Aorta (tissue), 5 donors: Measurements from ENCODE around the gene PEX14. TPM values are rescaled to one million over a fixed set of nuclear protein-coding genes. Genes with fewer than 3 reads are reported as not detected.

Source experiments
- ATAC-seq: fragments of 200-7000 bp; cut with Tn5 transposase; one replicate; pipeline ENCODE4 v1.9.1; 2022; ENCODE audit warnings: moderate library complexity; ENCODE audit not compliant: low FRiP score
- DNase-seq, 2 donors: peaks; one replicate each; pipeline ENCODE4 v3.0.0-alpha.2; 2020
- H3K27ac ChIP-seq, 2 donors: one replicate each; pipeline ENCODE4 v1.5.1; 2013; ENCODE audit warnings: low read length in 2 of 2, mild to moderate bottlenecking in 2 of 2, moderate library complexity in 2 of 2, control low read depth in 1 of 2, inconsistent platforms in 1 of 2, low read depth in 1 of 2
- H3K27me3 ChIP-seq, 2 donors: one replicate each; pipeline ENCODE4 v1.6.1; 2013; ENCODE audit warnings: control low read depth in 1 of 2, low read length in 1 of 2, mild to moderate bottlenecking in 1 of 2, moderate library complexity in 1 of 2; ENCODE audit not compliant: insufficient read depth in 2 of 2, control insufficient read depth in 1 of 2
- H3K36me3 ChIP-seq, 2 donors: one replicate each; pipeline ENCODE4 v1.6.1; 2013; ENCODE audit warnings: control low read depth in 1 of 2, low read length in 1 of 2, mild to moderate bottlenecking in 1 of 2; ENCODE audit not compliant: insufficient read depth in 2 of 2, control insufficient read depth in 1 of 2
- H3K4me1 ChIP-seq, 2 donors: one replicate each; pipeline ENCODE4 v1.6.1; 2013; ENCODE audit warnings: low read length in 2 of 2, control low read depth in 1 of 2, mild to moderate bottlenecking in 1 of 2, moderate library complexity in 1 of 2; ENCODE audit not compliant: insufficient read depth in 2 of 2, control insufficient read depth in 1 of 2
- H3K4me3 ChIP-seq, 2 donors: one replicate each; pipeline ENCODE4 v1.5.1; 2013; ENCODE audit warnings: low read length in 2 of 2, control low read depth in 1 of 2, mild to moderate bottlenecking in 1 of 2
- H3K9me3 ChIP-seq: one replicate; pipeline ENCODE4 v1.6.1; 2013; ENCODE audit warnings: mild to moderate bottlenecking, low read length; ENCODE audit not compliant: control insufficient read depth
- WGBS, 2 donors: extraction: QIAGEN DNeasy Blood & Tissue Kit; methylation state at CpG; one replicate each; pipeline ENCODE4 v1.1.7; 2013; 5-methylcytosine and 5-hydroxymethylcytosine counted together
- intact Hi-C, 2 donors: fragments of 100-400 bp; cut with DNase I; formaldehyde crosslinking; loops; one replicate each; pipeline versions ENCODE4 v1.14.2 to v1.15.0; 2022
- polyA plus RNA-seq, 2 donors: library from polyadenylated mRNA; stranded (reverse); fragments of 200-250 nt; gene quantifications; one replicate each; pipeline ENCODE4 v1.2.3, GENCODE V29; 2013
- total RNA-seq, 2 donors: library from RNA; stranded (reverse); fragmentation: NEBNext Ultra II Directional; extraction: Animal tissue kit (Norgen Biotek cat#: 25700); gene quantifications; one replicate each; pipeline ENCODE4 v1.2.1, GENCODE V29; 2021
- donor health status: healthy with polysubstance abuse.
- donor health status: Bipolar disorder and iron deficiency.
- donor health status: DM: no; HTN: no; CAD: no.
- donor health status: DM: no; HTN: no; CAD: no.
- donor health status: DM: yes; HTN: yes; CAD: no.

PEX14 gene
- total and polyA plus RNA-seq, 4 donors, result 4.5 to 16.9 (median 14.4) TPM

DNA sequence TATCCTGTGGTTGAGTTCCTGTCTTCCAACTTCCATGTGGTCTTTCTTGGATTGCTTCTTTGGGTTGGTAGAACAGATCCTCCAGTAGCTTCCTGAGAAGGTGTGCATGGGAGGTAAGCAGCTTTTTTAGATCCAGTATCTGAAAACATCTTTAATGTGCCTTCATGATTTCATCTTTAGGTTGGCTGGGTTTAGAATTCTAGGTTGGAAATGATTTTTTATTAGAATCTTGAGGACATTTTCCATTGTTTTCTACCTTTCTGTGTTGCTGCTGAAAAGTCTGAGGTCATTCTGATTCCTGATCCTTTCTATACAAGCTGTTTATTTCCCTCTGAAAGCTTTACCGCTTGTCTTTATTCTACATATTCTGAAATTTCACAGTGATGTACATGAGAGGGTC, 94.8 kb downstream of the PEX14 start:
- no peaks in the 10 kb centered on the region for H3K27me3 ChIP-seq
- H3K36me3 ChIP-seq, result no peaks in the 10 kb centered on the region
- no peaks in the 10 kb centered on the region for H3K4me1 ChIP-seq
- no peaks in the 10 kb centered on the region for H3K9me3 ChIP-seq
- intact Hi-C loops, result no loop called here
- no peak overlapping the region for H3K27ac ChIP-seq
- WGBS, 2 donors, result 95 to 97% methylated on average over 1 of the region's 1 CpG
- DNase-seq (no peak), ATAC-seq (no peak)
- H3K4me3 ChIP-seq, result no peak overlapping the region

DNA sequence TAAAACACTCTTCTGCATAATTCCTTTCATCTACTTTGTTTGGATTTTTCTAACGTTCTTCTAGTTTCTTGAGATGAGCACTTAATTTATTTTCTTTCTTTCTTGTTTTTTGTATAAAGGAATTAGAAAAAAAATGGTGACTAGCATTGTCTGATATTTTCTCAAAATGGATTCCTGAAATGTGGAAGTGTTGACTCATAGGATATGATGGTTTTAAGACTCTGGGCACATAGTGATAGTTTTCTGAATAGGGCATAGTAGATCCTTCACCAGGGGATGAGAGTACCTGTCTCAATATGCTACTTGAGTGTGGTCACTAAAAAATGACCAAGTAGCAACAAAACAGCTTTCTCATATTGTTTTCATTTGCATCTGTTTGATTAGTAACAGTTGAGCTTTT, 100.9 kb downstream of the PEX14 start:
- DNase-seq, result no peak
- intact Hi-C loops, result no loop called here
- WGBS, 2 donors, result 52 to 54% methylated on average over 1 of the region's 1 CpG
- H3K4me1 ChIP-seq, result no peaks in the 10 kb centered on the region
- H3K4me3 ChIP-seq, result no peak overlapping the region
- H3K9me3 ChIP-seq, result no peaks in the 10 kb centered on the region
- no peaks in the 10 kb centered on the region for H3K27me3 ChIP-seq
- no peaks in the 10 kb centered on the region for H3K36me3 ChIP-seq
- no peak overlapping the region for H3K27ac ChIP-seq
- no peak for ATAC-seq

DNA sequence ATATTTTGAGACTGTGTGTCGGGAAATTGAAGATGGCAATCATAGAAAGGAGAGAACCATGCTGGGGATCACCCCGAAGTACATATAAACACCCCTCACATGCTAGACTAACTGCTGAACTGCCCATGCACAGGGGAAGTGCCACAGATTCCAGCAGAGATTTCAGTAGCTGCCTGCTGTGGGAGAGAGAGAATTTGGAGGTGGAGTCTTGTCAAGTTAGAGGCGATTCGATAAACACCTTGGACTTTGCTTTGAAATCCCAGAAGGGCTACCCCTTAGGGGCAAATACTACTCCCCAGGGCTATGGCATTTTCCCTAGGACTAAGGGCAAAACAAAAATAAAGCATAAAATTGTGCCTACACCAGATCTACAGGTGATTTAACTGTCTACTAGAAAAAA, 103.3 kb downstream of the PEX14 start:
- ATAC-seq, result no peak
- intact Hi-C loops, result no loop called here
- 81 to 82% methylated on average over 4 of the region's 4 CpGs for WGBS, 2 donors

DNA sequence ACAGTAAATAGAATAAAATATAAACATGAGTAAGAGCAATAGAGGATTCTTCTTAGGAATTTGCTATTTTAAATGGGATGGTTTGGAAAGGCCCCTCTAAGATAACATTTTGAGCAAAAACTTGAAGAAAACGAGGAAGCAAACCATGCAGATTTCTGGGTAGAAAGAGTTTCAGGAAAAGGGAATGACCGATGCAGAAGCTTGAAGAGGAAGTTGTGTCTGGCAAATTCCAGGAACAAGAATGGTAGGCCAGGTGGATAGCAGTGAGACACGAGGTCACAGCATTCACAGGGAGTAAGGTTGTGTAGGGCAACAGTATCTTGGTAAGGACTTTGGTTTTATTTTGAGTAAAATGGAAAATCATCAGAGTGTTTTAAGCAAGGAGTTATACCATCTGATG, 108.9 kb downstream of the PEX14 start:
- Histone ChIP-seq H3K4me1 (no peaks in the 10 kb centered on the region), H3K9me3 (no peaks in the 10 kb centered on the region), H3K27ac (no peak overlapping the region), H3K36me3 (no peaks in the 10 kb centered on the region), H3K4me3 (no peak overlapping the region), H3K27me3 (no peaks in the 10 kb centered on the region)
- WGBS, 2 donors, result 60 to 92% methylated on average over 3 of the region's 3 CpGs
- intact Hi-C loops, result no loop called here
- ATAC-seq (no peak), DNase-seq (no peak)

More for the DNA sequence above, 103.3 kb downstream of the PEX14 start:
- H3K27me3 ChIP-seq, result no peaks in the 10 kb centered on the region
- H3K36me3 ChIP-seq, result no peaks in the 10 kb centered on the region
- no peak for DNase-seq
- H3K4me3 ChIP-seq, result no peak overlapping the region
- no peaks in the 10 kb centered on the region for H3K4me1 ChIP-seq
- no peaks in the 10 kb centered on the region for H3K9me3 ChIP-seq
- H3K27ac ChIP-seq, result no peak overlapping the region

DNA sequence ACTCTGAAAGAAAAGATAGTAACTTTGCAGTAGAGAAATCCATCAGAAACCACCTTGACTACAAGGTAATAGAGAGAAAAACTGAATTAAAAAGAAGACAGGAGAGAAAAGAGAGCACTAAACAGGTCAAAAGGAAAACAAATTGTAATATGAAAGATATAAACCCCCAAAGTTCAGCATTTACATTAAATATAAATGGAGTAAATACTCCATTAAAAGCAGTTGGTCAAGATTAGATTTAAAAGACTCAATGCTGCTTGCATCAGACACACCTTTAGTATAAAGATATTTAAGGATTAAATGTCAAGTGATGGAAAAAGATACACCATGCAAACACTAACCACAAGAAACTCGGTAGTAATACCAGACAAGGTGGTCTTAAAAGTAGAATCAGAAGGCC, 110.5 kb downstream of the PEX14 start:
- DNase-seq (no peak), ATAC-seq (no peak)
- no peak overlapping the region for H3K27ac ChIP-seq
- H3K4me1 ChIP-seq, result no peaks in the 10 kb centered on the region
- H3K36me3 ChIP-seq, result no peaks in the 10 kb centered on the region
- no peaks in the 10 kb centered on the region for H3K27me3 ChIP-seq
- intact Hi-C loops, result no loop called here
- H3K9me3 ChIP-seq, result no peaks in the 10 kb centered on the region
- WGBS, 2 donors, result 94 to 100% methylated on average over 1 of the region's 1 CpG
- H3K4me3 ChIP-seq, result no peak overlapping the region

DNA sequence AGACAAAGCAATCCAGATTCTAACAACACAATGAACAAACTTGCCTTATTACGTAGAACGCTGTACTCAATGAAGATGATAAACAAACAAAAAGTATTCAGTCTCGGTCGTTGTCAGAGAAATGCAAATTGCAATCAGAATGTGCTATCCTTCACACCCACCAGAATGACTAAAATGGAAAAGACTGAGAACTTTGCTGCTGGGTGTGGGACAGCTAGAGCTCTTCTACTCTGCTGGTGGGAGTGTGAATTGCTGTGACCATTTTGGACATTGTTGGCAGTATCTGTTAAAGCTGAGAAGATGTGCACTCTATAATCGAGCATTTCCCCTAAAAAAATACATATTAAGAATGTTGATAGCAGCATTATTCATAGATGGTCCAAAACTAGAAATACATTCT, 111.4 kb downstream of the PEX14 start:
- no peaks in the 10 kb centered on the region for H3K27me3 ChIP-seq
- no peak for DNase-seq
- intact Hi-C loops, result no loop called here
- no peak overlapping the region for H3K27ac ChIP-seq
- no peak for ATAC-seq
- WGBS, 2 donors, result 83 to 91% methylated on average over 5 of the region's 5 CpGs
- H3K4me1 ChIP-seq, result no peaks in the 10 kb centered on the region
- no peak overlapping the region for H3K4me3 ChIP-seq
- no peaks in the 10 kb centered on the region for H3K9me3 ChIP-seq
- H3K36me3 ChIP-seq, result no peaks in the 10 kb centered on the region

DNA sequence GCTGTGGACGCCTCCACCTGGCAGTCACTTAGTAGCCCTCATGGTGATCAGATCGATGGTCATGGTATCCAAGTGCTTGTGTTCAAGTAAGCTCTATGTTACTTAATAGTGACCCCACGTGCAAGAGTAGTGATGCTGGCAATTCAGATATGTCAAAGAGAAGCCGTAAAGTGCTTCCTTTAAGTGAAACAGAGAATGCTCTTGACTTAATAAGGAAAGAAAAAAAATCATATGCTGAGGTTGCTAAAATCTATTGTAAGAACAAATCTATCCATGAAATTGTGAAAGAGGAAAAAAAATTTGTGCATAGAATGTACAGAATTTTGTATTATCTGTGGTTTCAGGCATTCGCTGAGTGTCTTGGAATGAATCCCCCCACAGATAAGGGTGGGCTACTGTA, 113.9 kb downstream of the PEX14 start:
- H3K9me3 ChIP-seq, result no peaks in the 10 kb centered on the region
- ATAC-seq (no peak), DNase-seq (no peak)
- intact Hi-C loops, result no loop called here
- no peak overlapping the region for H3K4me3 ChIP-seq
- no peaks in the 10 kb centered on the region for H3K27me3 ChIP-seq
- 94 to 97% methylated on average over 5 of the region's 5 CpGs for WGBS, 2 donors
- no peaks in the 10 kb centered on the region for H3K36me3 ChIP-seq
- no peak overlapping the region for H3K27ac ChIP-seq
- H3K4me1 ChIP-seq, result no peaks in the 10 kb centered on the region

DNA sequence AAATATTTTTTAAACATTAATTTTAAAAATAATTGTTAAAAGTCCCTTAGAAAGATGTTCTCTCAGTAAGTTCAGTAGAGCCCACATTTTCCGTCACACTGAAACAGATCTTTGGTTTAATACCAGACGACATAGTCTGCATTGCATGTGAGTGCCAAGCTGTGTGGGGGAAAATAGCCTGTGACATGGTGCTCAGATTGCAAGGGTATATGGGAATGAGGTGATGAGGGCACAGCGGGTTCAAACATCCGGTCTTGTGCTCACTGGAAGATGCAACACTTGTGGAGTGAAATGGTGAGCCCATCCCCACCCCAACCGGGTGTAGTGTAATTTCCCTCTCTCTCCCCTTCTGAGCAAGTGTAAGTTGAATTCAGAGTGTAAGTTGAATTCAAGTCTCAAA, 114.3 kb downstream of the PEX14 start:
- WGBS, 2 donors, result 85 to 95% methylated on average over 5 of the region's 5 CpGs
- H3K27me3 ChIP-seq, result no peaks in the 10 kb centered on the region
- no peaks in the 10 kb centered on the region for H3K36me3 ChIP-seq
- DNase-seq, result no peak
- ATAC-seq, result no peak
- H3K4me1 ChIP-seq, result no peaks in the 10 kb centered on the region
- H3K4me3 ChIP-seq, result no peak overlapping the region
- H3K27ac ChIP-seq, result no peak overlapping the region
- no peaks in the 10 kb centered on the region for H3K9me3 ChIP-seq
- intact Hi-C loops, result no loop called here

DNA sequence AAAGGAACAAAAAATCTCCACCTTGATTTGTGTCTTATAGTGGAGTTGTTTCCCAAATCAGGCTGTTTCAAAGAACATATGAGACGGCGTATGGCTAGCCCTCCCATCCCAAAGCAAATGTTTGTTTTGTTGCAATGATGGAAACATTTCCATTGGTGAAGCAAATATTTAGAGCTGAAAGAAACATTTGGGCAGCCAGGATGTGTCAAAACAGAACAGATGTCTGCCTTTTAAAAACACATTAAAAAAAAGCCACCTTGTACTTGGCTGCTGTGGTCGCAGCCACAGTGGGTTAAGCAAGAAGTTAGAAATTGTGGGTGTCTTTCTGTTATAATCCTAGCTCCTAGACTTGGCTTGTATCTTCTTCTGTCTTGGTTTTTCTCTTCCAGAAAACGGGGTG, 116.3 kb downstream of the PEX14 start:
- Histone ChIP-seq H3K4me3 (no peak overlapping the region), H3K36me3 (no peaks in the 10 kb centered on the region), H3K27me3 (no peaks in the 10 kb centered on the region), H3K4me1 (no peaks in the 10 kb centered on the region), H3K9me3 (no peaks in the 10 kb centered on the region), H3K27ac (no peak overlapping the region)
- ATAC-seq (no peak), DNase-seq (no peak)
- WGBS, 2 donors, result 71 to 76% methylated on average over 4 of the region's 4 CpGs
- intact Hi-C loops, result no loop called here
